ENCODE data around the gene C16orf89.

Gene C16orf89

GRCh38 chr16:5006348-5007193, 59.2 kb downstream of the C16orf89 start:
- DNase-seq (ENCODE audit: low read depth in 1 of 2, low spot score in 1 of 2): no peak

- no peak for DNase-seq (ENCODE audit: low read depth in 1 of 2, low spot score in 1 of 2)
Observed at GRCh38 chr16:5005916-5006315, 59.8 kb downstream of the C16orf89 start.

GRCh38 chr16:5004311-5004710, 61.4 kb downstream of the C16orf89 start:
- DNase-seq (ENCODE audit: low read depth in 1 of 2, low spot score in 1 of 2): no peak

- DNase-seq (ENCODE audit: low read depth in 1 of 2, low spot score in 1 of 2): no peak
Observed at GRCh38 chr16:5003828-5004227, 61.9 kb downstream of the C16orf89 start.

- DNase-seq (ENCODE audit: low read depth in 1 of 2, low spot score in 1 of 2): no peak
Observed at GRCh38 chr16:5003211-5003610, 62.5 kb downstream of the C16orf89 start.

- DNase-seq (ENCODE audit: low read depth in 1 of 2, low spot score in 1 of 2): no peak
Observed at GRCh38 chr16:5002699-5003143, 63.0 kb downstream of the C16orf89 start.

GRCh38 chr16:5001986-5002385, 63.8 kb downstream of the C16orf89 start:
- no peak for DNase-seq (ENCODE audit: low read depth in 1 of 2, low spot score in 1 of 2)

- no peak for DNase-seq (ENCODE audit: low read depth in 1 of 2, low spot score in 1 of 2)
Observed at GRCh38 chr16:5001571-5001970, 64.2 kb downstream of the C16orf89 start.

GRCh38 chr16:5000573-5001001, 65.2 kb downstream of the C16orf89 start:
- no peak for DNase-seq (ENCODE audit: low read depth in 1 of 2, low spot score in 1 of 2)

GRCh38 chr16:4994719-4995434, 70.9 kb downstream of the C16orf89 start:
- DNase-seq (ENCODE audit: low read depth in 1 of 2, low spot score in 1 of 2): no peak

Data from activated T-helper 1 cell treated with anti-CD3 and anti-CD28 coated beads, Interleukin-2, amount 50 U/mL, for 16 hours (primary cell).